Mesangial cell (primary cell): ENCODE measurements around the gene HAUS8. TPM values are rescaled to one million over a fixed set of nuclear protein-coding genes. Genes with fewer than 3 reads are reported as not detected.

Experiments used
- total RNA-seq: library from RNA; depleted of rRNA; stranded (reverse); fragments of >200 nt; gene quantifications from 2 replicates; pipeline ENCODE4 v1.2.3, GENCODE V29; 2015

HAUS8 gene
- total RNA-seq, result 6.2 and 17.8 TPM in 2 replicates

GRCh38 chr19:17075035-17075863 lies at the start of gene HAUS8, which contains the start of gene MYO9B:
Gene HAUS8 (minus strand): TSS chr19:17075452. CDS start chr19:17075422, 30 bp downstream.
Gene MYO9B (plus strand): TSS chr19:17075777. CDS start chr19:17101718, 25,941 bp downstream.

GRCh38 chr19:17026706-17027534 lies 48.3 kb downstream of the HAUS8 start, which contains the start of gene CPAMD8:
Gene CPAMD8 (minus strand): TSS chr19:17026810. CDS start chr19:17026642, 168 bp downstream.

Other genes starting within 250 kb of the HAUS8 start
- 30.6 and 33.7 TPM in 2 replicates for gene SIN3B, start 246.1 kb downstream of the HAUS8 start, total RNA-seq
- under 0.01 and 0.16 TPM in 2 replicates for gene F2RL3, start 186.5 kb downstream of the HAUS8 start, total RNA-seq
- 0.16 and 4.3 TPM in 2 replicates for gene CPAMD8, start 48.6 kb downstream of the HAUS8 start, total RNA-seq
- 77.1 and 81.6 TPM in 2 replicates for gene MYO9B, start 325 bp upstream of the HAUS8 start, total RNA-seq
- 18.6 and 27.1 TPM in 2 replicates for gene USE1, start 139.9 kb upstream of the HAUS8 start, total RNA-seq
- 6.7 and 19.1 TPM in 2 replicates for gene OCEL1, start 150.8 kb upstream of the HAUS8 start, total RNA-seq
- gene NR2F6, start 170.5 kb upstream of the HAUS8 start, total RNA-seq, result 90.0 and 128 TPM in 2 replicates
- gene USHBP1, start 189.3 kb upstream of the HAUS8 start, total RNA-seq, result not detected in 2 replicates
- gene BABAM1, start 192.0 kb upstream of the HAUS8 start, total RNA-seq, result 119 and 151 TPM in 2 replicates
- gene ANKLE1, start 206.4 kb upstream of the HAUS8 start, total RNA-seq, result 0.76 and 2.4 TPM in 2 replicates
- gene ABHD8, start 228.0 kb upstream of the HAUS8 start, total RNA-seq, result 14.8 and 26.2 TPM in 2 replicates
- 101 and 116 TPM in 2 replicates for gene MRPL34, start 230.4 kb upstream of the HAUS8 start, total RNA-seq
- 21.2 and 45.5 TPM in 2 replicates for gene DDA1, start 234.1 kb upstream of the HAUS8 start, total RNA-seq